K562 treated with DMSO at 1 percent for 4 hours (cell line): ENCODE results near the gene TTC24. TPM values are rescaled to one million over a fixed set of nuclear protein-coding genes. Genes with fewer than 3 reads are reported as not detected.

ENCODE experiments used
- total RNA-seq: library from RNA; unstranded; fragments of 300-600 nt; gene quantifications from 2 replicates; pipeline ENCODE4 v1.2.3, GENCODE V29; 2022; ENCODE audit not compliant: insufficient read depth

Gene TTC24
- not detected in 2 replicates for total RNA-seq

GRCh38 chr1:156579472-156579871 is at the start of gene TTC24:
Gene TTC24, plus strand, starts transcription at chr1:156579723. Its CDS starts 1,642 bp downstream, at chr1:156581365.

GRCh38 chr1:156571919-156572662 is 7.4 kb upstream of the TTC24 start, which contains the start of gene IQGAP3:
Gene IQGAP3, minus strand, starts transcription at chr1:156572565. Its CDS starts 36 bp downstream, at chr1:156572529.

GRCh38 chr1:156591432-156592157 is 12.1 kb downstream of the TTC24 start, which contains the start of gene NAXE:
Gene NAXE, plus strand, starts transcription at chr1:156591776. Its CDS starts 29 bp downstream, at chr1:156591805.

GRCh38 chr1:156601122-156601830 is 21.8 kb downstream of the TTC24 start, which contains the start of gene GPATCH4:
Gene GPATCH4, minus strand, starts transcription at chr1:156601479.

GRCh38 chr1:156618853-156619581 is 39.5 kb downstream of the TTC24 start, which contains the start of gene HAPLN2:
Gene HAPLN2, plus strand, starts transcription at chr1:156619415. Its CDS starts 4,076 bp downstream, at chr1:156623491.

Other genes with a start within 250 kb of the TTC24 start
- gene CCT3, start 241.4 kb upstream of the TTC24 start, total RNA-seq: 323 and 373 TPM in 2 replicates
- not detected in 2 replicates for gene TSACC, start 241.2 kb upstream of the TTC24 start, total RNA-seq
- gene RHBG, start 210.5 kb upstream of the TTC24 start, total RNA-seq: not detected in 2 replicates
- gene MEF2D, start 78.9 kb upstream of the TTC24 start, total RNA-seq: 11.7 and 13.0 TPM in 2 replicates
- gene IQGAP3, start 7.2 kb upstream of the TTC24 start, total RNA-seq: 20.0 and 21.0 TPM in 2 replicates
- 119 TPM in 2 replicates for gene NAXE, start 12.1 kb downstream of the TTC24 start, total RNA-seq
- gene GPATCH4, start 21.8 kb downstream of the TTC24 start, total RNA-seq: 8.8 and 9.0 TPM in 2 replicates
- 1.2 and 3.3 TPM in 2 replicates for gene HAPLN2, start 39.7 kb downstream of the TTC24 start, total RNA-seq
- gene BCAN, start 62.4 kb downstream of the TTC24 start, total RNA-seq: 0.21 TPM in 1 of 2 replicates, not detected in the other
- 7.0 and 9.8 TPM in 2 replicates for gene NES, start 97.7 kb downstream of the TTC24 start, total RNA-seq
- gene CRABP2, start 125.9 kb downstream of the TTC24 start, total RNA-seq: 7.7 TPM in 1 of 2 replicates, not detected in the other
- gene METTL25B, start 148.7 kb downstream of the TTC24 start, total RNA-seq: 47.9 and 64.7 TPM in 2 replicates
- 22.0 and 28.4 TPM in 2 replicates for gene ISG20L2, start 149.0 kb downstream of the TTC24 start, total RNA-seq
- 19.0 and 38.5 TPM in 2 replicates for gene MRPL24, start 161.4 kb downstream of the TTC24 start, total RNA-seq
- 188 and 194 TPM in 2 replicates for gene HDGF, start 172.0 kb downstream of the TTC24 start, total RNA-seq
- 63.4 and 86.4 TPM in 2 replicates for gene PRCC, start 187.8 kb downstream of the TTC24 start, total RNA-seq
- 13.2 and 17.8 TPM in 2 replicates for gene SH2D2A, start 237.1 kb downstream of the TTC24 start, total RNA-seq